HUES48 (cell line): Measurements from ENCODE around the gene STXBP6.

Experiments
- H3K27ac ChIP-seq: one replicate; pipeline ENCODE4 v1.7.0; 2013; ENCODE audit warnings: low read depth, low read length, inconsistent platforms
- H3K27me3 ChIP-seq: 2 replicates; pipeline ENCODE4 v1.6.1; 2013; ENCODE audit warnings: mild to moderate bottlenecking, low read length; ENCODE audit not compliant: control insufficient read depth, insufficient read depth
- H3K36me3 ChIP-seq: 2 replicates; pipeline ENCODE4 v1.6.1; 2013; ENCODE audit warnings: low read length; ENCODE audit not compliant: control insufficient read depth, insufficient read depth
- H3K4me1 ChIP-seq: 2 replicates; pipeline ENCODE4 v1.6.1; 2013; ENCODE audit warnings: mild to moderate bottlenecking, low read length; ENCODE audit not compliant: control insufficient read depth, insufficient read depth
- H3K4me3 ChIP-seq: 2 replicates; pipeline ENCODE4 v1.5.1; 2013; ENCODE audit warnings: mild to moderate bottlenecking, low read depth, low read length
- H3K9ac ChIP-seq: 2 replicates; pipeline ENCODE4 v1.6.1; 2013; ENCODE audit warnings: mild to moderate bottlenecking, low read depth, low read length, moderate library complexity
- H3K9me3 ChIP-seq: 2 replicates; pipeline ENCODE4 v1.6.1; 2013; ENCODE audit warnings: low read length; ENCODE audit not compliant: control insufficient read depth, insufficient read depth

Gene STXBP6

GRCh38 chr14:24913021-24913420, 136.9 kb downstream of the STXBP6 start:
- no peak overlapping the region for H3K9ac ChIP-seq
- no peaks in the 10 kb centered on the region for H3K36me3 ChIP-seq
- no peaks in the 10 kb centered on the region for H3K27me3 ChIP-seq
- H3K4me1 ChIP-seq = peaks cover 8% of the 10 kb centered on the region; the same call in 1 of the 2 replicates
- no peaks in the 10 kb centered on the region for H3K9me3 ChIP-seq
- no peak overlapping the region for H3K27ac ChIP-seq
- no peak overlapping the region for H3K4me3 ChIP-seq

- no peaks in the 10 kb centered on the region for H3K36me3 ChIP-seq
- H3K27me3 ChIP-seq = no peaks in the 10 kb centered on the region
- no peaks in the 10 kb centered on the region for H3K9me3 ChIP-seq
- peaks cover 2% of the 10 kb centered on the region; the same call in 1 of the 2 replicates for H3K4me1 ChIP-seq
- H3K4me3 ChIP-seq = no peak overlapping the region
- no peak overlapping the region for H3K27ac ChIP-seq
- no peak overlapping the region for H3K9ac ChIP-seq
Observed at GRCh38 chr14:24911324-24912109, 138.4 kb downstream of the STXBP6 start.

- Histone ChIP-seq H3K9me3 (no peaks in the 10 kb centered on the region), H3K27ac (no peak overlapping the region), H3K4me1 (no peaks in the 10 kb centered on the region), H3K4me3 (no peak overlapping the region), H3K9ac (no peak overlapping the region), H3K27me3 (no peaks in the 10 kb centered on the region), H3K36me3 (no peaks in the 10 kb centered on the region)
Observed at GRCh38 chr14:24910408-24910986, 139.4 kb downstream of the STXBP6 start.

DNA sequence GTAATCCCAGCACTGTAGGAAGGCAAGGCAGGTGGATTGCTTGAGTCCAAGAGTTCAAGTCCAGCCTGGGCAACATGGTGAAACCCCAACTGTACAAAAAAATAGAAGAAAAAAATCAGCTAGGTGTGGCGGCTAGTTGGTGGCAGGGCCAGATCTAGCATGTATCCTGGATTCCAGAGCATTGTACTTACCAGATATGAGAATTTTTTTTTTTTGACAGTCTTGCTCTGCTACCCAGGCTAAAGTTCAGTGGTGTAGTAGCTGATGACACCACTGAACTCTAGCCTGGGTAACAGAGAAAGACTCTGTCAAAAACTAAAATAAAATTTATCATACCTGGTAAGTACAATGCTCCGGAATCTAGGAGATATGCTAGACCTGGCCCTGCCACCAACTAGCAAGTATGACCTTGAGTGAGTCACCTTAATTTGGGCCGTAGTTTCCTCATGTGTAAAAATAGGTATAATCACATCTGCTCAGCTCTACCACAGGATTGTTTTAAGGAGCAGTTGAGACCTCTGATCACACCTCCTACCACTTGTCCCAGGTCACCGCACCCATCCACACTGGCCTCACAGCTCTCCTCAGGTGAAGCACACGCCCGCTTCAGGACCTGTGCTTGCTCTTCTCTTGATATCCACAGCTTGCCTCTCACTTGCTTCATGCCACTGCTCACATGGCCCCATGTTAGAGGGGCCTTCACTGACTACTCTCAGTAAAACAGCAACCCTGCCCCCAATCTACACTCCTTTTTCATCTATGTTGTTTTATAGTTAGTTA, 140.2 kb downstream of the STXBP6 start:
- Histone ChIP-seq H3K4me3 (no peak overlapping the region), H3K27me3 (no peaks in the 10 kb centered on the region), H3K36me3 (no peaks in the 10 kb centered on the region), H3K4me1 (no peaks in the 10 kb centered on the region), H3K9me3 (no peaks in the 10 kb centered on the region), H3K9ac (no peak overlapping the region), H3K27ac (no peak overlapping the region)

DNA sequence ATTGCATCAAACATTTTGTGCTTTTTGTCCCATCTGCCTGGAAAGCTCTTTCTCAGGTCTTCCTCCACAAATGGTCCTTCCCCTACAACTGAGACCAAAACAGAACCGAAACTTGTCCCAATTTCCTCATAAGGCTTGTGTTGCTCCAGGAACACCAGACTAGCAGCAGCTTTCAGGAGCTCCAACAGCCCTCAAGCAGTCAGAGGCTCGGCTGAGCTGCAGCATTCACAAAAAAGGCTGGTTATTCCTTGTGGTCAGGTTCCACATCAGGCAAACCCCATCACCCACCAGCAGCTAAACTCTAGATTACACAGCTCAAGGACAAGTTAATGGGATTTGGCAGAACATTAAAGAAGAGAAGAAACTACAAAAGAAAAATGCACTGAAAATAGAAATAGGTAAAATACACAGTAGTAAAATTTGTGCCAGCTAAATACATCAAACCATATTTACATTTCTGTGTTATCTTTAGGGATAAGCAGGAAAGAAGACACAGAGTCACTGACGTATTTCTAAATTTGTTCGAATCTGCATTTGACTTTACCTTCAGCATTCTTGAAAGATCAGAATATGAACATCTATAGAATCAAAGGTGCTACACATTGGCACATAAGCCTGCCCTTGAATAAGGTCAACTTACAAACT, 141.2 kb downstream of the STXBP6 start:
- Histone ChIP-seq H3K9me3 (no peaks in the 10 kb centered on the region), H3K27me3 (no peaks in the 10 kb centered on the region), H3K4me3 (no peak overlapping the region), H3K36me3 (no peaks in the 10 kb centered on the region), H3K9ac (no peak overlapping the region), H3K4me1 (no peaks in the 10 kb centered on the region), H3K27ac (no peak overlapping the region)

DNA sequence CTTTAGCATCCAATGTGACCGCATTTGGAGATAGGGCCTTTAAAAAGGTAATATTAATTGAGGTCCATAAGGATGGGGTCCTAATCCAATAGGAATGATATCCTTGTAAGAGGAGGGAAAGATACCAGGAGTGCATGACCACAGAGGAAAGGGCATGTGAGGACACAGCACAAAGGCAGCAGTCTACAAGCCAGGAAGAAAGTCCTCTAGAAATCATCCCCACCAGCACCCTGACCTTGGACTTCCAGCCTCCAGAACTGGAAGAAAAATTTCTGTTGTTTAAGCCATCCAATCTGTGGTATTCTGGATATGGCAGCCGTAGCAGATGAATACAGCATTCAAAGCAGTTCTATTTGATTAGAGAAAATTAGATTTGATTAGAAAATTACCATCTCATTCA, 145.4 kb downstream of the STXBP6 start:
- Histone ChIP-seq H3K36me3 (no peaks in the 10 kb centered on the region), H3K4me3 (no peak overlapping the region), H3K27me3 (no peaks in the 10 kb centered on the region), H3K9me3 (no peaks in the 10 kb centered on the region), H3K27ac (no peak overlapping the region), H3K9ac (no peak overlapping the region), H3K4me1 (no peaks in the 10 kb centered on the region)

DNA sequence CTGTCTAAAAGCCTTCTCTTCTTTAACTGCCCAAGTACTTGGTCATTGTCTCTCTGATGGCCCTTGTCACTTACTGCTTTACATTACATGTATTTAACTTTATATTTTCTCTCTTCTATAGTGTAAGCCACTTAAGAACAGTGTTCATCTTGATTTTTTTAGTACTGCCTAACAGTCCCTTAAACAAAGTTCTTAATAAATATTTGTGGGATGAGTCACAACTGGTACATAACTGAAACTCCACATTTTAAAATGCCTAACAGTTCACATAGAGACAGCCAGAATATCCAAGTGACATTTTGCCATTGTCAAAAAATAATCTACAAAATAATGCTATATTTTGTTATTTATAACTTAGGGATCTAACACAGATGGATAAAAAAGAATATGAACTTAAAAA, 146.6 kb downstream of the STXBP6 start:
- H3K27me3 ChIP-seq = no peaks in the 10 kb centered on the region
- no peaks in the 10 kb centered on the region for H3K4me1 ChIP-seq
- H3K9ac ChIP-seq = no peak overlapping the region
- no peak overlapping the region for H3K4me3 ChIP-seq
- no peaks in the 10 kb centered on the region for H3K36me3 ChIP-seq
- H3K9me3 ChIP-seq = no peaks in the 10 kb centered on the region
- H3K27ac ChIP-seq = no peak overlapping the region

DNA sequence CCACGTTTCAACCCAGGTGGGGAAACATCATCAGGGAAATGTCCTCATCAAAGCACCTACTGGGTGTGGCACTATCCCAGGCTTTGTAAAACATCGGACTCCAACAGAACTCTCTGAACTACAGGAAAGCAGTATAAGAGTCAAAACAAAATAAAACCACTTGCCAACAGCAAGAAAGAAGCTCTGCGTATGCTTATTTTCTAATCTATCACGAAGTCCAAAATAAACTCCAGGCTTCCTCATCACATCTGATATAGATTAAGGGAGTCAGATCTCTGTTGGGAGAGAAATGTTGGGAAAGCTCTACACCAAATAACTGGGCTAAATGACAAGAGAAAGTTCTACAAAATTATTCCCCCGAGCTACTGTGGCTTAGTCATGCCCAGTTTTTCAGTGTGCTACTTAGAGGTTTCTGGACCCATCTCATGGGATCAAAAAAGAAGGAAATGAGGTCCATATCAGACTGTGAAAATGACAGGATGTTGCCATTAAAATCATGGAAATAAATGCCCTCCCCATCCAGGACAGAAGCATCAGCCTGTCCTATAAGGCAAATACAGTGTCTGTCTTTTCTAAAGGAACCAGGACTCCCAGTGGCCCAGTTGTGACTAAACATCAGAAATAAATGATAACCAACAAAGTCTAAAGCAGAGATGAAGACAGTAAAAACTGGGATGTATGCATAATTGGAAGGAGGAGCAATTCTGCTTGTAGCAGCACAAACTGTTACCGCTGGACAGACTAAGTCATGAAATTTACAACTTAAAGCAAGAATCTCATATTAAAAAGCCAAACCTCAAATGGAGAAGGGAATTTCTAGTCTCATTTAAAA, 149.5 kb downstream of the STXBP6 start:
- Histone ChIP-seq H3K4me1 (no peaks in the 10 kb centered on the region), H3K27me3 (no peaks in the 10 kb centered on the region), H3K9ac (no peak overlapping the region), H3K9me3 (no peaks in the 10 kb centered on the region), H3K27ac (no peak overlapping the region), H3K36me3 (no peaks in the 10 kb centered on the region), H3K4me3 (no peak overlapping the region)

- no peak overlapping the region for H3K4me3 ChIP-seq
- H3K9ac ChIP-seq = no peak overlapping the region
- H3K36me3 ChIP-seq = no peaks in the 10 kb centered on the region
- H3K9me3 ChIP-seq = no peaks in the 10 kb centered on the region
- no peaks in the 10 kb centered on the region for H3K27me3 ChIP-seq
- no peak overlapping the region for H3K27ac ChIP-seq
- H3K4me1 ChIP-seq = no peaks in the 10 kb centered on the region
Observed at GRCh38 chr14:24897793-24898192, 152.2 kb downstream of the STXBP6 start.

- Histone ChIP-seq H3K36me3 (no peaks in the 10 kb centered on the region), H3K27ac (no peak overlapping the region), H3K9ac (no peak overlapping the region), H3K9me3 (0 out of 2 replicates have a peak, but pooled peaks cover 1% of the 10 kb centered on the region), H3K27me3 (no peaks in the 10 kb centered on the region), H3K4me1 (no peaks in the 10 kb centered on the region), H3K4me3 (no peak overlapping the region)
Observed at GRCh38 chr14:24895622-24896021, 154.3 kb downstream of the STXBP6 start.
